HFFc6 (cell line): ENCODE data around the gene SCN1A. TPM values are rescaled to one million over a fixed set of nuclear protein-coding genes. Genes with fewer than 3 reads are reported as not detected.

Experiments
- DNase-seq: peaks from one replicate; pipeline ENCODE4 v3.0.0-alpha.2; 2018
- H3K27ac Mint-ChIP-seq: 2 replicates; pipeline ENCODE4 v1.8.0; 2020; ENCODE audit warnings: mild to moderate bottlenecking, mixed read lengths
- H3K27me3 Mint-ChIP-seq: 2 replicates; pipeline ENCODE4 v1.8.0; 2021; ENCODE audit warnings: mild to moderate bottlenecking, moderate library complexity, mixed read lengths; ENCODE audit not compliant: insufficient read depth
- H3K36me3 Mint-ChIP-seq: 2 replicates; pipeline ENCODE4 v1.8.0; 2021; ENCODE audit warnings: low read depth, mixed read lengths
- H3K4me1 Mint-ChIP-seq: 2 replicates; pipeline ENCODE4 v1.8.0; 2020; ENCODE audit warnings: low read depth, mixed read lengths
- H3K4me3 Mint-ChIP-seq: 2 replicates; pipeline ENCODE4 v1.8.0; 2020; ENCODE audit warnings: mild to moderate bottlenecking, moderate library complexity, mixed read lengths
- H3K9me3 Mint-ChIP-seq: 2 replicates; pipeline ENCODE4 v1.8.0; 2020; ENCODE audit warnings: mild to moderate bottlenecking, mixed read lengths
- CTCF ChIP-seq: fragments of 200-600 bp; sonication (generic); IDR thresholded peaks from 2 replicates; pipeline ENCODE4 v1.5.0; 2021; ENCODE audit warnings: antibody characterized with exemption, mild to moderate bottlenecking
- total RNA-seq, 6 experiments: library from RNA; stranded (reverse); fragmentation: NEBNext Ultra II Directional; extraction: Animal tissue kit (Norgen Biotek cat#: 25700); gene quantifications; 2 replicates in 1 of 6; 3 replicates in 5 of 6; pipeline ENCODE4 v1.2.3, GENCODE V29; 2021

Gene SCN1A
- total RNA-seq, 6 experiments from 2014 or later, result not detected

- Mint-ChIP-seq H3K36me3 (no peaks in the 10 kb centered on the region), H3K9me3 (no peaks in the 10 kb centered on the region), H3K27ac (no peak overlapping the region), H3K27me3 (peaks cover 2% of the 10 kb centered on the region; the same call in 1 of the 2 replicates), H3K4me1 (no peaks in the 10 kb centered on the region), H3K4me3 (no peak overlapping the region)
- DNase-seq, result no peak
- peak; percentile 16; the same call in 1 of the 2 replicates for TF ChIP-seq CTCF
Observed at GRCh38 chr2:165969227-165969626, 158.6 kb downstream of the SCN1A start.

GRCh38 chr2:165967746-165968145 lies 160.1 kb downstream of the SCN1A start:
- Mint-ChIP-seq H3K4me1 (no peaks in the 10 kb centered on the region), H3K4me3 (no peak overlapping the region), H3K27ac (no peak overlapping the region), H3K27me3 (peaks cover 2% of the 10 kb centered on the region; the same call in 1 of the 2 replicates), H3K9me3 (no peaks in the 10 kb centered on the region), H3K36me3 (no peaks in the 10 kb centered on the region)
- no peak for DNase-seq
- no peak for TF ChIP-seq CTCF

GRCh38 chr2:165961818-165962217 lies 166.0 kb downstream of the SCN1A start:
- no peaks in the 10 kb centered on the region for H3K4me1 Mint-ChIP-seq
- H3K9me3 Mint-ChIP-seq, result no peaks in the 10 kb centered on the region
- H3K36me3 Mint-ChIP-seq, result no peaks in the 10 kb centered on the region
- no peak for TF ChIP-seq CTCF
- H3K27me3 Mint-ChIP-seq, result peaks cover 1% of the 10 kb centered on the region; the same call in 1 of the 2 replicates
- DNase-seq, result no peak
- no peak overlapping the region for H3K27ac Mint-ChIP-seq
- no peak overlapping the region for H3K4me3 Mint-ChIP-seq

GRCh38 chr2:165959371-165959770 lies 168.4 kb downstream of the SCN1A start:
- H3K4me3 Mint-ChIP-seq, result no peak overlapping the region
- no peak for DNase-seq
- H3K36me3 Mint-ChIP-seq, result no peaks in the 10 kb centered on the region
- H3K27me3 Mint-ChIP-seq, result peaks cover 1% of the 10 kb centered on the region; the same call in 1 of the 2 replicates
- no peaks in the 10 kb centered on the region for H3K9me3 Mint-ChIP-seq
- H3K4me1 Mint-ChIP-seq, result peaks cover 13% of the 10 kb centered on the region
- H3K27ac Mint-ChIP-seq, result no peak overlapping the region
- TF ChIP-seq CTCF, result no peak

GRCh38 chr2:165958313-165958960 lies 169.4 kb downstream of the SCN1A start:
- Mint-ChIP-seq H3K27ac (no peak overlapping the region), H3K9me3 (no peaks in the 10 kb centered on the region), H3K36me3 (no peaks in the 10 kb centered on the region), H3K4me1 (peaks cover 15% of the 10 kb centered on the region), H3K4me3 (no peak overlapping the region), H3K27me3 (peaks cover 1% of the 10 kb centered on the region; the same call in 1 of the 2 replicates)
- TF ChIP-seq CTCF, result no peak
- no peak for DNase-seq
